HUES48 (cell line): ENCODE results near the gene TMEM53.

ENCODE experiments used
- H3K27ac ChIP-seq: one replicate; pipeline ENCODE4 v1.7.0; 2013; ENCODE audit warnings: low read depth, low read length, inconsistent platforms
- H3K27me3 ChIP-seq: 2 replicates; pipeline ENCODE4 v1.6.1; 2013; ENCODE audit warnings: mild to moderate bottlenecking, low read length; ENCODE audit not compliant: control insufficient read depth, insufficient read depth
- H3K36me3 ChIP-seq: 2 replicates; pipeline ENCODE4 v1.6.1; 2013; ENCODE audit warnings: low read length; ENCODE audit not compliant: control insufficient read depth, insufficient read depth
- H3K4me1 ChIP-seq: 2 replicates; pipeline ENCODE4 v1.6.1; 2013; ENCODE audit warnings: mild to moderate bottlenecking, low read length; ENCODE audit not compliant: control insufficient read depth, insufficient read depth
- H3K4me3 ChIP-seq: 2 replicates; pipeline ENCODE4 v1.5.1; 2013; ENCODE audit warnings: mild to moderate bottlenecking, low read depth, low read length
- H3K9ac ChIP-seq: 2 replicates; pipeline ENCODE4 v1.6.1; 2013; ENCODE audit warnings: mild to moderate bottlenecking, low read depth, low read length, moderate library complexity
- H3K9me3 ChIP-seq: 2 replicates; pipeline ENCODE4 v1.6.1; 2013; ENCODE audit warnings: low read length; ENCODE audit not compliant: control insufficient read depth, insufficient read depth

TMEM53 gene

GRCh38 chr1:44681905-44682882, 7.9 kb upstream of the TMEM53 start:
- H3K4me3 ChIP-seq, result no peak overlapping the region
- H3K9ac ChIP-seq, result no peak overlapping the region
- peaks cover 9% of the 10 kb centered on the region for H3K4me1 ChIP-seq
- H3K27me3 ChIP-seq, result no peaks in the 10 kb centered on the region
- no peaks in the 10 kb centered on the region for H3K9me3 ChIP-seq
- no peak overlapping the region for H3K27ac ChIP-seq
- no peaks in the 10 kb centered on the region for H3K36me3 ChIP-seq

- Histone ChIP-seq H3K27ac (no peak overlapping the region), H3K4me1 (peaks cover 20% of the 10 kb centered on the region), H3K36me3 (no peaks in the 10 kb centered on the region), H3K9ac (no peak overlapping the region), H3K4me3 (no peak overlapping the region), H3K9me3 (no peaks in the 10 kb centered on the region), H3K27me3 (no peaks in the 10 kb centered on the region)
Measured at GRCh38 chr1:44679468-44679867, 5.2 kb upstream of the TMEM53 start.

GRCh38 chr1:44678626-44679025, 4.3 kb upstream of the TMEM53 start:
- Histone ChIP-seq H3K9me3 (no peaks in the 10 kb centered on the region), H3K9ac (no peak overlapping the region), H3K27ac (no peak overlapping the region), H3K36me3 (no peaks in the 10 kb centered on the region), H3K4me1 (peaks cover 20% of the 10 kb centered on the region), H3K4me3 (no peak overlapping the region), H3K27me3 (no peaks in the 10 kb centered on the region)

GRCh38 chr1:44678120-44678519, 3.8 kb upstream of the TMEM53 start:
- Histone ChIP-seq H3K27me3 (no peaks in the 10 kb centered on the region), H3K9me3 (no peaks in the 10 kb centered on the region), H3K4me1 (peaks cover 23% of the 10 kb centered on the region), H3K4me3 (no peak overlapping the region), H3K36me3 (no peaks in the 10 kb centered on the region), H3K9ac (no peak overlapping the region), H3K27ac (no peak overlapping the region)

GRCh38 chr1:44677201-44677766, 3.0 kb upstream of the TMEM53 start:
- Histone ChIP-seq H3K9ac (no peak overlapping the region), H3K4me1 (peaks cover 24% of the 10 kb centered on the region), H3K27me3 (no peaks in the 10 kb centered on the region), H3K27ac (no peak overlapping the region), H3K36me3 (no peaks in the 10 kb centered on the region), H3K4me3 (no peak overlapping the region), H3K9me3 (no peaks in the 10 kb centered on the region)

- Histone ChIP-seq H3K27ac (no peak overlapping the region), H3K9me3 (no peaks in the 10 kb centered on the region), H3K4me3 (no peak overlapping the region), H3K36me3 (no peaks in the 10 kb centered on the region), H3K9ac (no peak overlapping the region), H3K27me3 (no peaks in the 10 kb centered on the region), H3K4me1 (peaks cover 17% of the 10 kb centered on the region)
Measured at GRCh38 chr1:44676484-44677200, 2.4 kb upstream of the TMEM53 start.

GRCh38 chr1:44675186-44675585, 905 bp upstream of the TMEM53 start:
- H3K9me3 ChIP-seq, result no peaks in the 10 kb centered on the region
- H3K4me3 ChIP-seq, result peak overlapping the region; percentile 89
- H3K27me3 ChIP-seq, result no peaks in the 10 kb centered on the region
- H3K9ac ChIP-seq, result no peak overlapping the region
- H3K4me1 ChIP-seq, result peaks cover 15% of the 10 kb centered on the region
- H3K36me3 ChIP-seq, result no peaks in the 10 kb centered on the region
- H3K27ac ChIP-seq, result no peak overlapping the region

GRCh38 chr1:44673675-44674112, 587 bp downstream of the TMEM53 start:
- peak overlapping the region; percentile 93 for H3K27ac ChIP-seq
- H3K9ac ChIP-seq, result peak overlapping the region; percentile 22
- H3K4me1 ChIP-seq, result peaks cover 15% of the 10 kb centered on the region
- no peaks in the 10 kb centered on the region for H3K9me3 ChIP-seq
- no peaks in the 10 kb centered on the region for H3K36me3 ChIP-seq
- no peaks in the 10 kb centered on the region for H3K27me3 ChIP-seq
- H3K4me3 ChIP-seq, result peak overlapping the region; percentile 89

- Histone ChIP-seq H3K4me1 (peaks cover 15% of the 10 kb centered on the region), H3K27me3 (no peaks in the 10 kb centered on the region), H3K27ac (no peak overlapping the region), H3K36me3 (no peaks in the 10 kb centered on the region), H3K9ac (no peak overlapping the region), H3K9me3 (no peaks in the 10 kb centered on the region), H3K4me3 (peak overlapping the region; percentile 89)
Measured at GRCh38 chr1:44672961-44673674, 1.2 kb downstream of the TMEM53 start.

GRCh38 chr1:44672254-44672955, 1.9 kb downstream of the TMEM53 start:
- Histone ChIP-seq H3K9me3 (no peaks in the 10 kb centered on the region), H3K27ac (no peak overlapping the region), H3K9ac (no peak overlapping the region), H3K36me3 (no peaks in the 10 kb centered on the region), H3K27me3 (no peaks in the 10 kb centered on the region), H3K4me3 (no peak overlapping the region), H3K4me1 (peaks cover 15% of the 10 kb centered on the region)
